ENCODE data around the gene PSMD12.

The PSMD12 gene

GRCh38 chr17:67293251-67294203 lies 72.8 kb downstream of the PSMD12 start:
- no peak overlapping the region for H3K27ac ChIP-seq
- peak; percentile 88 for TF ChIP-seq CTCF (IDR thresholded peaks at IDR 0.05)
- no peak for TF ChIP-seq ZFX (IDR thresholded peaks at IDR 0.05; ENCODE audit: borderline replicate concordance)

GRCh38 chr17:67290711-67291291 lies 75.6 kb downstream of the PSMD12 start:
- no peak for TF ChIP-seq CTCF (IDR thresholded peaks at IDR 0.05)
- TF ChIP-seq ZFX (IDR thresholded peaks at IDR 0.05; ENCODE audit: borderline replicate concordance): no peak
- no peak overlapping the region for H3K27ac ChIP-seq

GRCh38 chr17:67290244-67290643 lies 76.1 kb downstream of the PSMD12 start:
- TF ChIP-seq CTCF (IDR thresholded peaks at IDR 0.05) (no peak), ZFX (IDR thresholded peaks at IDR 0.05; ENCODE audit: borderline replicate concordance) (no peak)
- no peak overlapping the region for H3K27ac ChIP-seq

- TF ChIP-seq CTCF (IDR thresholded peaks at IDR 0.05) (no peak), ZFX (IDR thresholded peaks at IDR 0.05; ENCODE audit: borderline replicate concordance) (no peak)
- H3K27ac ChIP-seq: no peak overlapping the region
These were observed 77.0 kb downstream of the PSMD12 start for GRCh38 chr17:67289181-67289876.

All from 22Rv1 (cell line).